ENCODE results near the gene AURKAIP1. TPM values are rescaled to one million over a fixed set of nuclear protein-coding genes. Genes with fewer than 3 reads are reported as not detected.

Gene AURKAIP1
- total and polyA plus RNA-seq, 2 of the 4 experiments (the other 2 are of a cell fraction): 45.7 to 107 TPM

DNA sequence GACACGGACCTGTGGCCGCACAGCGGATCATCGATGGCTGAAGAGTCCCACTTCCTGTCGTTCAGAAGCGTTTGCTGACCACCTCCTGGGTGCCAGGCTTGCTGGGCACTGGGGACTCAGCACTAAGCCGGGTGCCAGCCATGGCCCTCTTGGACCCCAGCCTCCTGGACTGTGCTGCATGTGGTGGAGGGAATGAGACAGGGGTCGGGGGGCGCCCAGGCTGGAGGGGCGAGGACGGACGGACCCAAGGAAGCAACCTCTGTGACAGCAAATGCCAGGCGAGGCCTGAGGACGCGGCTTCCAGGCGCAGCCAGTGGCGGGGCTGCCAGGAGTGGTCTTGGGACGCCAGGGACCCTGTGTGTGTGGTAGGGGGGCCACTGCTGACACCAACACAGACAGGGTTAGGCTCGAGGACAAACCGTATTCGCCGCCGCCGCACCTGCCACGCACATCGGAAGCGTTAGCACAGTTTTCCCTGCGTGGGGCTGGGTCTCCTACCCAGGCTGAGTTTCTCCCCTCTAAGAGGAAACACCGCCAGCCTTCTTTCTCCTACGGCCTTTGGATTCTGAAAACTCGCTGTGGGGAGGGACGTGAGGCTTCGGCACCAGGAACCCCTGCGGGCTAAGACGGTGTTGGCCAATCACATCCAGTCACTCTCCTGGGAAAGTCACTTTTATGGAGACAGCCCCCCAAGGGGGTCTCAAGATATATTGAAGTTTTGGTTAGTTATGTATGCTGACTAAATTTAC lies 13.6 kb downstream of the AURKAIP1 start:
- Histone ChIP-seq H3K27me3 (ENCODE audit: control insufficient read depth, insufficient read depth, low read length) (no peaks in the 10 kb centered on the region), H2AK9ac (replicated peaks; ENCODE audit: low read depth, low read length, poor library complexity) (peak overlapping the region; percentile 94), H3K9me1 (ENCODE audit: insufficient read depth, low read length) (peaks cover 15% of the 10 kb centered on the region), H3K56ac (ENCODE audit: extremely low read depth, insufficient read depth, low read length) (peak overlapping the region; percentile 85), H3K27ac (ENCODE audit: insufficient read depth, low read length) (peak overlapping the region; percentile 88), H3K23ac (ENCODE audit: low read depth, low read length) (peak overlapping the region; percentile 98), H2AFZ (replicated peaks; ENCODE audit: low read length, poor library complexity) (peak overlapping the region; percentile 93), H3K18ac (ENCODE audit: low read depth, low read length) (peak overlapping the region; percentile 92), H3K4me2 (ENCODE audit: low read depth, low read length) (peak overlapping the region; percentile 71), H2BK5ac (ENCODE audit: low read depth, low read length, poor library complexity, severe bottlenecking) (peak overlapping the region; percentile 98), H4K20me1 (ENCODE audit: insufficient read depth, low read length) (peaks cover 6% of the 10 kb centered on the region), H3K9ac (ENCODE audit: low read depth, low read length) (peak overlapping the region; percentile 41), H2AK5ac (ENCODE audit: low read depth, low read length) (peak overlapping the region; percentile 100), H3K79me1 (ENCODE audit: low read depth in 1 of 2, low read length in 2 of 2) (peaks cover 4 to 22% of the 10 kb centered on the region in 2 experiments; a peak in 3 of 4 replicates), H2BK15ac (ENCODE audit: low read depth, low read length) (peak overlapping the region; percentile 99), H4K8ac (ENCODE audit: low read depth in 2 of 2, low read length in 2 of 2) (peak overlapping the region; percentile 84 to 99), H3K4me1 (ENCODE audit: control insufficient read depth, insufficient read depth, low read length) (peaks cover 31% of the 10 kb centered on the region), H2BK20ac (ENCODE audit: low read depth, low read length) (peak overlapping the region; percentile 99), H2BK120ac (ENCODE audit: low read depth, low read length) (peak overlapping the region; percentile 99), H3K4me3 (ENCODE audit: insufficient read depth, low read depth, low read length) (no peak overlapping the region), H3K36me3 (ENCODE audit: control insufficient read depth, insufficient read depth, low read length) (peaks cover 4% of the 10 kb centered on the region; the same call in 1 of the 2 replicates), H4K91ac (ENCODE audit: insufficient read depth, low read depth, low read length) (peak overlapping the region; percentile 99), H4K5ac (ENCODE audit: low read depth, low read length) (peak overlapping the region; percentile 88), H3K4ac (ENCODE audit: low read depth, low read length) (peak overlapping the region; percentile 100), H3K9me3 (ENCODE audit: control insufficient read depth, insufficient read depth, low read length) (no peaks in the 10 kb centered on the region), H3K14ac (replicated peaks; ENCODE audit: low read depth, low read length) (peak overlapping the region; percentile 98)
- BruUV-seq (replicated peaks): no TSS peak
- intact Hi-C loops (cut with micrococcal nuclease): no loop called here
- CTCF ChIA-PET: no interaction called here
- WGBS, 2 experiments (ENCODE audit: extremely low coverage in 2 of 2, insufficient read length in 1 of 2): 80% methylated on average over 11 of the region's 35 CpGs; no CpG with 5 or more reads in 1 of the 2 experiments
- POLR2A ChIA-PET (ENCODE audit: unreplicated experiment): no interaction called here
- no peak for DNase-seq
- dilution Hi-C loops (cut with HindIII; ENCODE audit: low sequenced_read_pairs, unreplicated experiment): no loop called here
- ATAC-seq (ENCODE audit: low read depth): no peak
- in situ Hi-C loops (cut with MboI; ENCODE audit: low sequenced_read_pairs): no loop called here
- TF ChIP-seq MAFK (IDR thresholded peaks at IDR 0.05; ENCODE audit: low read depth, low read length) (no peak), RCOR1 (IDR thresholded peaks at IDR 0.05; ENCODE audit: insufficient replicate concordance, low read length) (no peak), MAZ (IDR thresholded peaks at IDR 0.05; ENCODE audit: borderline replicate concordance, low read depth, low read length) (no peak), NFE2L2 (IDR thresholded peaks at IDR 0.05; ENCODE audit: low read depth, low read length) (no peak), SMC3 (IDR thresholded peaks at IDR 0.05; ENCODE audit: low read depth, low read length) (no peak), MXI1 (IDR thresholded peaks at IDR 0.05; ENCODE audit: borderline replicate concordance, low read depth, low read length) (no peak), CEBPB (IDR thresholded peaks at IDR 0.05; ENCODE audit: low read depth, low read length) (no peak), RAD21 (IDR thresholded peaks at IDR 0.05; ENCODE audit: low read length) (no peak), FOS (IDR thresholded peaks at IDR 0.05; ENCODE audit: low read depth, low read length) (no peak), RFX5 (IDR thresholded peaks at IDR 0.05; ENCODE audit: low read depth, low read length) (no peak), POLR2A (IDR thresholded peaks at IDR 0.05; ENCODE audit: low read depth, low read length) (no peak), BHLHE40 (IDR thresholded peaks at IDR 0.05; ENCODE audit: low read depth, low read length) (no peak)
- TF ChIP-seq, protein P1, sequence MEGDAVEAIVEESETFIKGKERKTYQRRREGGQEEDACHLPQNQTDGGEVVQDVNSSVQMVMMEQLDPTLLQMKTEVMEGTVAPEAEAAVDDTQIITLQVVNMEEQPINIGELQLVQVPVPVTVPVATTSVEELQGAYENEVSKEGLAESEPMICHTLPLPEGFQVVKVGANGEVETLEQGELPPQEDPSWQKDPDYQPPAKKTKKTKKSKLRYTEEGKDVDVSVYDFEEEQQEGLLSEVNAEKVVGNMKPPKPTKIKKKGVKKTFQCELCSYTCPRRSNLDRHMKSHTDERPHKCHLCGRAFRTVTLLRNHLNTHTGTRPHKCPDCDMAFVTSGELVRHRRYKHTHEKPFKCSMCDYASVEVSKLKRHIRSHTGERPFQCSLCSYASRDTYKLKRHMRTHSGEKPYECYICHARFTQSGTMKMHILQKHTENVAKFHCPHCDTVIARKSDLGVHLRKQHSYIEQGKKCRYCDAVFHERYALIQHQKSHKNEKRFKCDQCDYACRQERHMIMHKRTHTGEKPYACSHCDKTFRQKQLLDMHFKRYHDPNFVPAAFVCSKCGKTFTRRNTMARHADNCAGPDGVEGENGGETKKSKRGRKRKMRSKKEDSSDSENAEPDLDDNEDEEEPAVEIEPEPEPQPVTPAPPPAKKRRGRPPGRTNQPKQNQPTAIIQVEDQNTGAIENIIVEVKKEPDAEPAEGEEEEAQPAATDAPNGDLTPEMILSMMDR (conservative IDR thresholded peaks at IDR 0.05; ENCODE audit: low read depth, low read length): no peak
- TF ChIP-seq, protein P2, sequence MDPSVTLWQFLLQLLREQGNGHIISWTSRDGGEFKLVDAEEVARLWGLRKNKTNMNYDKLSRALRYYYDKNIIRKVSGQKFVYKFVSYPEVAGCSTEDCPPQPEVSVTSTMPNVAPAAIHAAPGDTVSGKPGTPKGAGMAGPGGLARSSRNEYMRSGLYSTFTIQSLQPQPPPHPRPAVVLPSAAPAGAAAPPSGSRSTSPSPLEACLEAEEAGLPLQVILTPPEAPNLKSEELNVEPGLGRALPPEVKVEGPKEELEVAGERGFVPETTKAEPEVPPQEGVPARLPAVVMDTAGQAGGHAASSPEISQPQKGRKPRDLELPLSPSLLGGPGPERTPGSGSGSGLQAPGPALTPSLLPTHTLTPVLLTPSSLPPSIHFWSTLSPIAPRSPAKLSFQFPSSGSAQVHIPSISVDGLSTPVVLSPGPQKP (IDR thresholded peaks at IDR 0.05; ENCODE audit: borderline replicate concordance, low read depth, low read length): no peak
- TF ChIP-seq, protein P3, sequence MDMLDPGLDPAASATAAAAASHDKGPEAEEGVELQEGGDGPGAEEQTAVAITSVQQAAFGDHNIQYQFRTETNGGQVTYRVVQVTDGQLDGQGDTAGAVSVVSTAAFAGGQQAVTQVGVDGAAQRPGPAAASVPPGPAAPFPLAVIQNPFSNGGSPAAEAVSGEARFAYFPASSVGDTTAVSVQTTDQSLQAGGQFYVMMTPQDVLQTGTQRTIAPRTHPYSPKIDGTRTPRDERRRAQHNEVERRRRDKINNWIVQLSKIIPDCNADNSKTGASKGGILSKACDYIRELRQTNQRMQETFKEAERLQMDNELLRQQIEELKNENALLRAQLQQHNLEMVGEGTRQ (IDR thresholded peaks at IDR 0.05; ENCODE audit: low read depth, low read length): no peak
